HL-60 (cell line): Measurements from ENCODE around the gene EEF1A2.

ENCODE experiments used
- DNase-seq, 2 experiments: peaks; one replicate each; pipeline ENCODE4 v3.0.0-alpha.2; 2010 to 2020; ENCODE audit warnings: low read depth in 1 of 2, low spot score in 1 of 2
- H3K27ac ChIP-seq: fragments of 250-450 bp; sonication (Bioruptor Pico); replicated peaks from 2 replicates; pipeline ENCODE4 v1.5.1; 2020; ENCODE audit warnings: mild to moderate bottlenecking, moderate library complexity
- H3K27me3 ChIP-seq: fragments of 250-450 bp; sonication (Bioruptor Pico); 2 replicates; pipeline ENCODE4 v1.5.1; 2021; ENCODE audit warnings: mild to moderate bottlenecking, moderate library complexity; ENCODE audit not compliant: insufficient read depth, poor library complexity, severe bottlenecking
- H3K4me3 ChIP-seq: replicated peaks from 2 replicates; pipeline ENCODE4 v1.5.1; 2011; ENCODE audit warnings: mild to moderate bottlenecking, control low read depth, low read length; ENCODE audit not compliant: insufficient read depth
- CTCF ChIP-seq: IDR thresholded peaks from one replicate; pipeline ENCODE4 v1.5.1; 2011; ENCODE audit warnings: low read length, control low read depth, inconsistent platforms; ENCODE audit not compliant: insufficient read depth
- GABPA ChIP-seq: IDR thresholded peaks from 2 replicates; pipeline ENCODE4 v1.6.1; 2012; ENCODE audit warnings: low read depth
- POLR2AphosphoS5 ChIP-seq: IDR thresholded peaks from 2 replicates; pipeline ENCODE4 v1.6.1; 2012; ENCODE audit warnings: low read depth
- SPI1 ChIP-seq: IDR thresholded peaks from 2 replicates; pipeline ENCODE4 v1.6.1; 2012; ENCODE audit warnings: low read depth, mild to moderate bottlenecking, borderline replicate concordance
- TF ChIP-seq, protein P1 (sequence below): IDR thresholded peaks from 2 replicates; pipeline ENCODE4 v1.6.1; 2012; ENCODE audit warnings: low read depth; ENCODE audit not compliant: insufficient replicate concordance

Gene EEF1A2

DNA sequence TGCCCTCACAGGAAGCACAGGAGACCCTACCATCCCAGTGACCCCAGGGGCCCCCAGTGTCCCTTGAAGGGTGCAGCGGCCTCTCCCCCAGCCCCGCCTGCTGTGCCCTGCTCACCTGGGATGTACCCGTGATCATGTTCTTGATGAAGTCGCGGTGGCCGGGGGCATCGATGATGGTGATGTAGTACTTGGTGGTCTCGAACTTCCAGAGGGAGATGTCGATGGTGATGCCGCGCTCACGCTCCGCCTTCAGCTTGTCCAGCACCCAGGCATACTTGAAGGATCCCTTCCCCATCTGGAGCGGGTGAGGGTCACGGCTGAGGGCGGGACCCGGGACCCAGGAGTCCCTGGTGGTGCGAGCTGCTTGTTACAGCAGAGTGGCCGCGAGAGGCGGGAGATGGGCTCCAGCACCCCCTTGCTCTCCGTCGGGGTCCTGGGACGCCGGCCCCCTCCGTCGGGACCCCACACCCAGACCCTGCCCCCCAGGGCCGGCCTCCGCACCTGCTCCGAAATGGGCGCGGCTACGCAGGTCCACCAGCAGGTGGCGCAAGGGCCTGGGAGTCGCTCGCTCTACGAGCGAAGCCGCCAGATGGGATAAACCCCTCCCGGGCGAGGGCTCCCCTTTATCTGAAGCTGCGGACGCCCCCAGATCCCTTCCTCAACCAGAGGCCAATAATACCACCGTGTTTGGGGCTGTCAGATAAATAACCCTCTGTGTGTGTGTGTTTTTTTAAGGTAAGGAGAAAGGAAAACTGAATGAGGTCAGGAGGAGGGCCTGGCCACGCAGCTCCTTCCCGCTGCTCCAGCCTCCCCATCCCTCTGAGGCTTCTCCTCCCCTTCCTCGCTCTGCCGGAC lies 2.9 kb downstream of the EEF1A2 start:
- peaks cover 25% of the 10 kb centered on the region for H3K27me3 ChIP-seq
- no peak overlapping the region for H3K4me3 ChIP-seq
- no peak overlapping the region for H3K27ac ChIP-seq
- TF ChIP-seq POLR2AphosphoS5 (no peak), CTCF (peak; percentile 64), SPI1 (no peak)
- TF ChIP-seq, protein P1, sequence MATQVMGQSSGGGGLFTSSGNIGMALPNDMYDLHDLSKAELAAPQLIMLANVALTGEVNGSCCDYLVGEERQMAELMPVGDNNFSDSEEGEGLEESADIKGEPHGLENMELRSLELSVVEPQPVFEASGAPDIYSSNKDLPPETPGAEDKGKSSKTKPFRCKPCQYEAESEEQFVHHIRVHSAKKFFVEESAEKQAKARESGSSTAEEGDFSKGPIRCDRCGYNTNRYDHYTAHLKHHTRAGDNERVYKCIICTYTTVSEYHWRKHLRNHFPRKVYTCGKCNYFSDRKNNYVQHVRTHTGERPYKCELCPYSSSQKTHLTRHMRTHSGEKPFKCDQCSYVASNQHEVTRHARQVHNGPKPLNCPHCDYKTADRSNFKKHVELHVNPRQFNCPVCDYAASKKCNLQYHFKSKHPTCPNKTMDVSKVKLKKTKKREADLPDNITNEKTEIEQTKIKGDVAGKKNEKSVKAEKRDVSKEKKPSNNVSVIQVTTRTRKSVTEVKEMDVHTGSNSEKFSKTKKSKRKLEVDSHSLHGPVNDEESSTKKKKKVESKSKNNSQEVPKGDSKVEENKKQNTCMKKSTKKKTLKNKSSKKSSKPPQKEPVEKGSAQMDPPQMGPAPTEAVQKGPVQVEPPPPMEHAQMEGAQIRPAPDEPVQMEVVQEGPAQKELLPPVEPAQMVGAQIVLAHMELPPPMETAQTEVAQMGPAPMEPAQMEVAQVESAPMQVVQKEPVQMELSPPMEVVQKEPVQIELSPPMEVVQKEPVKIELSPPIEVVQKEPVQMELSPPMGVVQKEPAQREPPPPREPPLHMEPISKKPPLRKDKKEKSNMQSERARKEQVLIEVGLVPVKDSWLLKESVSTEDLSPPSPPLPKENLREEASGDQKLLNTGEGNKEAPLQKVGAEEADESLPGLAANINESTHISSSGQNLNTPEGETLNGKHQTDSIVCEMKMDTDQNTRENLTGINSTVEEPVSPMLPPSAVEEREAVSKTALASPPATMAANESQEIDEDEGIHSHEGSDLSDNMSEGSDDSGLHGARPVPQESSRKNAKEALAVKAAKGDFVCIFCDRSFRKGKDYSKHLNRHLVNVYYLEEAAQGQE, result no peak
- peak; percentile 20 to 49 for DNase-seq

- DNase-seq, result no peak
- H3K27me3 ChIP-seq, result peaks cover 25% of the 10 kb centered on the region
- H3K27ac ChIP-seq, result no peak overlapping the region
- no peak overlapping the region for H3K4me3 ChIP-seq
- TF ChIP-seq GABPA (no peak), SPI1 (no peak), CTCF (no peak), POLR2AphosphoS5 (no peak)
- TF ChIP-seq, protein P1, result no peak
Observed at GRCh38 chr20:63495167-63495720, 3.6 kb downstream of the EEF1A2 start.

GRCh38 chr20:63494420-63495166 lies 4.3 kb downstream of the EEF1A2 start:
- peaks cover 21% of the 10 kb centered on the region for H3K27me3 ChIP-seq
- TF ChIP-seq POLR2AphosphoS5 (no peak), CTCF (no peak), SPI1 (no peak)
- DNase-seq, result no peak
- H3K4me3 ChIP-seq, result no peak overlapping the region
- H3K27ac ChIP-seq, result no peak overlapping the region
